Large intestine (tissue), 3 donors: Measurements from ENCODE around the gene LRRC8E. TPM values are rescaled to one million over a fixed set of nuclear protein-coding genes. Genes with fewer than 3 reads are reported as not detected.

Experiments
- DNase-seq, 2 donors: peaks; one replicate each; pipeline versions ENCODE4 v3.0.0 to v3.0.0-alpha.2; 2013
- H3K27ac ChIP-seq: one replicate; pipeline ENCODE4 v1.5.1; 2013; ENCODE audit warnings: low read length
- H3K27me3 ChIP-seq: 2 replicates; pipeline ENCODE4 v1.6.1; 2013; ENCODE audit warnings: low read length; ENCODE audit not compliant: control insufficient read depth, insufficient read depth
- H3K36me3 ChIP-seq: 2 replicates; pipeline ENCODE4 v1.6.1; 2013; ENCODE audit warnings: low read length; ENCODE audit not compliant: control insufficient read depth, insufficient read depth
- H3K4me1 ChIP-seq: one replicate; pipeline ENCODE4 v1.6.1; 2013; ENCODE audit warnings: low read length; ENCODE audit not compliant: control insufficient read depth, insufficient read depth
- H3K4me3 ChIP-seq: one replicate; pipeline ENCODE4 v1.5.1; 2013; ENCODE audit warnings: low read length
- H3K9me3 ChIP-seq: one replicate; pipeline ENCODE4 v1.6.1; 2013; ENCODE audit warnings: mild to moderate bottlenecking, low read depth, low read length, moderate library complexity; ENCODE audit not compliant: control insufficient read depth
- WGBS: methylation state at CpG from one replicate; pipeline ENCODE4 v1.1.5; 2013; ENCODE audit warnings: low lambda C conversion rate; ENCODE audit not compliant: insufficient coverage; 5-methylcytosine and 5-hydroxymethylcytosine counted together
- polyA plus RNA-seq: library from polyadenylated mRNA; unstranded; fragments of 120-200 nt; gene quantifications from one replicate; pipeline ENCODE4 v1.2.1, GENCODE V29; 2013

The LRRC8E gene
- polyA plus RNA-seq, 1 donor, result 0.31 TPM

DNA sequence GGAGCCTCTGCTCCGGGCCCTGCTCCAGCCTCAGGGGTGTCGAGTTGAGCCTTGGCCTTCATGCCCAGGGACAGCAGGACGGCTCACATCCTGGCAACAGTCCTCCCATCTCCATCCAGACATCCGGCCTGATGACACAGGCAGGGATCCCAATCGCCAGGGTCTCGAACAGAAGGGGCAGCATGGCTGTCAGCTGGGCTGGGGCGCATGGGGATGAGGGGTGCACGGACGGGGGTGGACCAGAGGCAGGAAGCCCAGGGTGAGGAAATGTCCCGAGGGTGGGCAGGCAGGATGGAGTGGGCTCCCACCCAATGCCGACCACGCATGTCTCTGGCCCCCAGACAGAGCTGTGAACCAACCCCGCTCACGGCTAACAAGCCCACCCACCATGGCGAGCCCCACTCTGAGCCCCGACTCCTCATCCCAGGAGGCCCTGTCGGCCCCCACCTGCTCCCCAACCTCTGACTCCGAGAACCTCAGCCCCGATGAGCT, 42.1 kb upstream of the LRRC8E start:
- no peak for DNase-seq
- Histone ChIP-seq H3K4me3 (no peak overlapping the region), H3K27ac (no peak overlapping the region), H3K27me3 (no peaks in the 10 kb centered on the region), H3K36me3 (no peaks in the 10 kb centered on the region), H3K4me1 (peaks cover 13% of the 10 kb centered on the region), H3K9me3 (peaks cover 7% of the 10 kb centered on the region)
- WGBS, result no CpG with 5 or more reads among the region's 19 CpGs

DNA sequence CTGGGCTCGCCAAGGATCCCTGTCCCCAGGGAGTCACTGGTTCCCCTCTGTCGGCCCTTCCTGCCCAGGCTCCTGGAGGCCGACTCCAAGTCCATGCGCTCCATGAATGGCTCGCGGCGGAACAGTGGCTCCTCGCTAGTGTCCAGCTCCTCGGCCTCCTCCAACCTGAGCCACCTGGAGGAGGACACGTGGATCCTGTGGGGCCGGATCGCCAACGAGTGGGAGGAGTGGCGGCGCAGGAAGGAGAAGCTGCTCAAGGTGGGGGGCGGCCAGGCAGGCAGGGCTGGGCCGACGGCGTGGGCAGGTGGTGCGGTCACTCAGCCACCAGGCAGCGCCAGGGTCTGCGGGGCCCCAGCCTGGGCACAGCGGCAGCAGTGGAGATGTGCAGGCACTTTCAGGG, 40.6 kb upstream of the LRRC8E start:
- 100% methylated on average over 1 of the region's 23 CpGs for WGBS
- no peak for DNase-seq
- H3K9me3 ChIP-seq, result peaks cover 7% of the 10 kb centered on the region
- H3K4me1 ChIP-seq, result peaks cover 13% of the 10 kb centered on the region
- no peak overlapping the region for H3K27ac ChIP-seq
- H3K4me3 ChIP-seq, result no peak overlapping the region
- no peaks in the 10 kb centered on the region for H3K36me3 ChIP-seq
- H3K27me3 ChIP-seq, result no peaks in the 10 kb centered on the region

DNA sequence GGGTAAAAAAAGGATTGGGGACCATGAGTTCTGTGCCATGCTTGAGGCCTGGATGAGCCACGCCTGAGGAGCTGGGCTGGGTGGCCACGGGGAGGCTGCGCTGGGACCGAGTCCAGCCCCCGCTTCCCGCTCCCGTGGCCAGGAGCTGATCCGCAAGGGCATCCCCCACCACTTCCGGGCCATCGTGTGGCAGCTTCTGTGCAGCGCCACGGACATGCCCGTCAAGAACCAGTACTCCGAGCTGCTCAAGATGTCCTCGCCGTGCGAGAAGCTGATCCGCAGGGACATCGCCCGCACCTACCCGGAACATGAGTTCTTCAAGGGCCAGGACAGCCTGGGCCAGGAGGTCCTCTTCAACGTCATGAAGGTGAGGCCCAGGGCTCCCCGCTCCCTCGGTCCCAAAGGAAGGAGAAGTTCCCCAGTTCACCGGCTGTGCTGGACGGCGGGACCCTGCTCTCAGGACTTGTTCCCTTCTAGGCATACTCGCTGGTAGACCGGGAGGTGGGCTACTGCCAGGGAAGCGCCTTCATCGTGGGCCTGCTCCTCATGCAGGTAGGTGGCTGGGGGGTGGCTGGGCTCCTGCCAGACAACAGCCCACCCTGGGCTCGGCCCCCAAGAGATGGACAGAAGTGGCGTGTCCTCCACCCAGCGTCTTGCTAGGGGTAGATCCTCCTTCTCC, 39.4 kb upstream of the LRRC8E start:
- no peak for DNase-seq
- no peak overlapping the region for H3K4me3 ChIP-seq
- H3K27ac ChIP-seq, result no peak overlapping the region
- no peaks in the 10 kb centered on the region for H3K27me3 ChIP-seq
- no peaks in the 10 kb centered on the region for H3K36me3 ChIP-seq
- peaks cover 22% of the 10 kb centered on the region for H3K4me1 ChIP-seq
- no peaks in the 10 kb centered on the region for H3K9me3 ChIP-seq
- no CpG with 5 or more reads among the region's 34 CpGs for WGBS

DNA sequence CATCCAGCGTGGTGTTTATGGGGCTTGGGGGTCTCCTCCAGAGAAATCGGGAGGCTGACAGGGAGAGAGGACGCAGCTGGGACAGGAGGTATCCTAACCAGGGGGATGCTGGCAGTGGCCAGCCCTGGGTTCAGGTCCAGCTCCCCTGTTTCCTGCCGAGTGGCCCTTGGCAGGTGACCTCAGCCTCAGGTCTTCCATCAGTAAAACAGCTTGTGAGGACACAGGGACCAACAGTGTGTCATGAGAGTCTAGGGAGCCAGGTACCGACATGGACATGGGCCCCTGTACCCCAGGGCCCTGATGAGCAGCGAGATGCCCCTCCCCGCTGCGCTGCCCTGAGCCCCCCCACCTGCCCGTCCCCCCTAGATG, 38.7 kb upstream of the LRRC8E start:
- Histone ChIP-seq H3K9me3 (no peaks in the 10 kb centered on the region), H3K27ac (no peak overlapping the region), H3K27me3 (no peaks in the 10 kb centered on the region), H3K36me3 (no peaks in the 10 kb centered on the region), H3K4me3 (no peak overlapping the region), H3K4me1 (peaks cover 16% of the 10 kb centered on the region)
- DNase-seq, result no peak
- no CpG with 5 or more reads among the region's 9 CpGs for WGBS

DNA sequence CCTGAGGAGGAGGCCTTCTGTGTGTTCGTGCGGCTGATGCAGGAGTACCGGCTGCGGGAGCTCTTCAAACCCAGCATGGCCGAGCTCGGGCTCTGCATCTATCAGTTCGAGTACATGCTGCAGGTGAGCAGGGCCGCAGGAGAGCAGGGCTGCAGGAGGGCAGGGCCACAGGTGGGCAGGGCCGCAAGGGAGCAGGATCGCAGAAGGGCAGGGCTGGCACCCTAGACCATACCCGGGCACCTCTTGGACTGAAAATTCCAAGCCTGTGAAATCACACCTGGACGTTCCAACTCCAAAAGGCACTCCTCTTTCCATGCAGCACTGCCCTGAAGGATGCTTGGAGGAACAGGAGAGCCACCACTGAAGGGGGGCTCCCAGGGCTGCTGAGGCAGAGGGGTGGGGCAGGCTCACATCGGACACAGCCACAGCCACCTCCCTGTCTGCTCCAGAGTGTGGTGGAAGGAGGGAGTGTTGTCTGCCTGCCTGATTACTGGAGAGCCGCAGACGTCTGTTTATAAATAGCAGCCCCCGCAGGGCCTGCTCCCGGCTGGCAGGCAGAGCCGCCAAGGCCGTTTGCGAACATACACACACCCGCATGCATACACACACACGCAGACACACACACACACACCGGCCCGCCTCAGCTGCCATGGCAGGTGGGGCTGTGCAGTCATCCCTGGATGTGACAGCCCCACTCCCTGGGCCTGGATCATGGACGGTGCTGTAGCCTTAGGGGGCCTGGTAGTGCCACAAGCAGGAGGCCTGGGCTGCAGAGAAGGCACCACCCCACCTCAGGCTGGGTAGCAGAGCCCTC, 38.1 kb upstream of the LRRC8E start:
- H3K27me3 ChIP-seq, result no peaks in the 10 kb centered on the region
- H3K4me1 ChIP-seq, result peaks cover 11% of the 10 kb centered on the region
- DNase-seq, result no peak
- no peak overlapping the region for H3K4me3 ChIP-seq
- no peaks in the 10 kb centered on the region for H3K9me3 ChIP-seq
- H3K36me3 ChIP-seq, result no peaks in the 10 kb centered on the region
- no CpG with 5 or more reads among the region's 25 CpGs for WGBS
- H3K27ac ChIP-seq, result no peak overlapping the region

DNA sequence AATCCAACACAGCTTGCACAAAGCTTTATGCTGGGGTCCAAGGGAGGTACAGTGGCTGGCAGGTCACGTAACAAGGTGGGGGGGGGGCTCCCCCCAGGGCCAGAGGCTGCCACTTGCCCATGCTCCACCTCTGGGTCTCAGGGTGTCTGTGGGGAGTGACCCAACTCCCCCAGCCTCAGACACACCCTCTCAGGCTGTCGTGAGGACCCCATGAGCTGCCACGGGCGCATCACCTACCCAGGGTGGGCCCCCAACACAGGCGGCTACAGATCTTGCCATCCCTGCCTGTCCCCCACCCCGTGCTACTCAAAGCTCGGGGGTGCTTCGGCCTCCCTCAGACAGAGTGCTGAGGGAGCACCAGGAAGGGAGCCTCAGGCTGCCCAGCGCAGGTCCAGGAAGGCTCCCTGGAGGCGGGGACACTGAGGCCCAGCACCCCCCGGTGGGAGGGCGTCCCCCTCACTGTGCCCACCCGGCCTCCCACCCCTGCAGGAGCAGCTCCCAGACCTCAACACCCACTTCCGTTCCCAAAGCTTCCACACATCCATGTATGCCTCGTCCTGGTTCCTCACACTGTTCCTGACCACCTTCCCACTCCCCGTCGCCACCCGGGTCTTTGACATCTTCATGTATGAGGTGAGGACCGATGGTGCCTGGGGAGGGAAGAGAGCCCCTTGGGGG, 37.2 kb upstream of the LRRC8E start:
- no peak for DNase-seq
- Histone ChIP-seq H3K4me3 (no peak overlapping the region), H3K27me3 (no peaks in the 10 kb centered on the region), H3K36me3 (no peaks in the 10 kb centered on the region), H3K27ac (no peak overlapping the region), H3K4me1 (peaks cover 10% of the 10 kb centered on the region), H3K9me3 (no peaks in the 10 kb centered on the region)
- WGBS, result no CpG with 5 or more reads among the region's 19 CpGs

DNA sequence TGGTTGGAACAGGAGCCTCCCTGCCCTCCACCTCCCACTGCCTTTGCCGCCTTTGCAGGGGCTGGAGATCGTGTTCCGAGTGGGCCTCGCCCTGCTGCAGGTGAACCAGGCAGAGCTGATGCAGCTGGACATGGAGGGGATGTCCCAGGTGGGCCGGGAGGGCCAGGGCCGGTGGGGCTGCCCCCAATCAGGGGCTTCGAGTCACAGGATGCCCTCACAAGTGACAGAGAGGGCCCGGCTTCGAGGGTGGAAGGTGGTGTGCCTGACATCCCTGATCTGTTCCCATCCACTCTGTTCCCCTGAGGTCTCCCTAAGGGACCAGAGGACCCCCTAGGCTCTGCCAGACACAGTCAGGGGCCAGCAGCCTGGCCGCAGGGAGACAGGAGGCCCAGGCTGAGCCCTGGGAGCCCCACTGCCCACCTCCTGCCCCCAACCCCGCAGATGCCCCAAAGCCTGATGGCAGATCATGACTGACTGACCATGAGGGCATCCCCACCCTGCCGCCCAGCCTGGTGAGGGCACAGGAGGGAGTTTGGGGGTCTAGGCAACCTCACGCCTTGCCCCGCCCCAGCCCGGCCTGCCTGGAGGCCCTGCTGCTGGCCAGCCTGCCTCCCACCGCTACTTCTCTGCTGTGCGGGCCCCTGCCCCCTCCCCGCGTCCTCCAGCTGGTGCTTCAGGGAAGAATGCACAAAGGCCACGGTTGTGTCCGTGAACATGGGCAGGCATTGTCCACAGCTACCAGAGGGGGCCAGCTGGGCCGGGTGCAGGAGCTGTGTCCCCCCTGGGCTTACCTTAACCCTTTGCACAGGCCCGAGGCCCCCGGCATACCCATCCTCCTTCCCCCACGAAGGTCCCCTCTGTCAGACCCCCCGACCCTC, 36.4 kb upstream of the LRRC8E start:
- H3K36me3 ChIP-seq, result no peaks in the 10 kb centered on the region
- H3K27ac ChIP-seq, result no peak overlapping the region
- DNase-seq, result no peak
- H3K4me3 ChIP-seq, result no peak overlapping the region
- 93% methylated on average over 3 of the region's 26 CpGs for WGBS
- no peaks in the 10 kb centered on the region for H3K9me3 ChIP-seq
- H3K4me1 ChIP-seq, result peaks cover 10% of the 10 kb centered on the region
- H3K27me3 ChIP-seq, result no peaks in the 10 kb centered on the region

DNA sequence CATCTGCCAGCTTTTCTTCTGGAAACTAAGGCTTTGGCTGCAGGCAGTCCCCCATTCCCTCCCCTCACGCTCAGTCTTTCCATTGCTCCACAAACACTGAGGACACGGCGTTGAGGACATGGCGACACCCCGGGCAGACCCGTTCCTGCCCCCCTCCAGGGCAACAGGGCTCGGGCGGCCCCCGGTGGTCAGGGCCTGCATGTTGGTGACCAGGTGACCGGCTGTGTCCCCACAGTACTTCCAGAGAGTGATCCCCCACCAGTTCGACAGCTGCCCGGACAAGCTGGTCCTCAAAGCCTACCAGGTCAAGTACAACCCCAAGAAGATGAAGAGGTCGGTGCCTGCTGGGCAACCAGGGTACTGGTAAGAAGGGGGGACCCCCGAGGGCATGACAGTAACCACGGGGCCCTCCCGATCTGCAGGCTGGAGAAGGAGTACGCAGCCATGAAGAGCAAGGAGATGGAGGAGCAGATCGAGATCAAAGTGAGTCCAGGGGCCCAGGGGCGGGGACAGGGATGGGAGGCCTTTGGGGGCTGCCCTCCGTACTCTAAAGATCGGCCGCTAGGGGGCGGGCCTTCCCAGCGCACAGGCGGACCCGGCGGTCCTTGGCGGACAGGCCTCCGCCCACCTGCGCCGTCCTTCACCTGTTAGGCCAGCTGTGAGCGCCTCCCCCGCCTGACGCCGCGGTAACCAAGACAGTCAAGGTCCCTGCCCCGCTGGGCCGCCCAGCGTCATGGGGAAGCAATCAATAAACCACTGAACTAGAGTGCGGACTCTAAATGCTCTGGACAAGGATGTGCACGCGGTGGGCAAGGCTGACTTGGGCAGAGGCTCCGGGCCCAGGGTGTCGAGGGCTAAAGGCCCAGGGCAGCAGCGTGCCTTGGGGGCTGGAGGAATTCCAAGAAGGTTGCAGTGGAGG, 35.2 kb upstream of the LRRC8E start:
- peak overlapping the region; percentile 70 for H3K27ac ChIP-seq
- DNase-seq, result peak; percentile 92 to 93
- no CpG with 5 or more reads among the region's 45 CpGs for WGBS
- no peaks in the 10 kb centered on the region for H3K9me3 ChIP-seq
- no peaks in the 10 kb centered on the region for H3K36me3 ChIP-seq
- H3K27me3 ChIP-seq, result no peaks in the 10 kb centered on the region
- peaks cover 13% of the 10 kb centered on the region for H3K4me1 ChIP-seq
- H3K4me3 ChIP-seq, result no peak overlapping the region

DNA sequence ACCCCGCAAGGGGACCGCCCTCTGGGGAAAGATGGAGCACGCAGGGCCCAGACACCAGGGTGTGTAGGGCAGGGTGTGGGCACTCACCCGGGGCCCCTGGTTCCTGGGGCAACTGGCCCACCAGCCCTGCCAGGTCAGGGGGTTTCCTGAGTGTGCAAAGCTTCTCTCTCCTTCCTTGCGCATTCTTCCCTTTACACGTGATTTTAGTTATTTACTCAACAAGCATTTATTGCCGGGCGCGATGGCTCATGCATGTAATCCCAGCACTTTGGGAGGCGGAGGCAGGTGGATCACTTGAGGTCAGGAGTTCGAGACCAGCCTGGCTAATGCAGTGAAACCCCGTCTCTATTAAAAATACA, 34.6 kb upstream of the LRRC8E start:
- H3K9me3 ChIP-seq, result no peaks in the 10 kb centered on the region
- no CpG with 5 or more reads among the region's 12 CpGs for WGBS
- no peaks in the 10 kb centered on the region for H3K27me3 ChIP-seq
- peak in 1 of 2 donors; percentile 66 for DNase-seq
- H3K4me1 ChIP-seq, result peaks cover 18% of the 10 kb centered on the region
- no peak overlapping the region for H3K4me3 ChIP-seq
- H3K27ac ChIP-seq, result peak overlapping the region; percentile 70
- no peaks in the 10 kb centered on the region for H3K36me3 ChIP-seq
